ENCODE data around the gene TBC1D9.
A peak's percentile ranks its signal among the peaks of the same experiment; 100 is the strongest.

TBC1D9 gene

GRCh38 chr4:140645614-140646412 lies 110.4 kb downstream of the TBC1D9 start:
- peak; percentile 61 for DNase-seq (ENCODE audit: low spot score)

- no peak for DNase-seq (ENCODE audit: low spot score)
Measured at GRCh38 chr4:140645196-140645595, 111.0 kb downstream of the TBC1D9 start.

DNA sequence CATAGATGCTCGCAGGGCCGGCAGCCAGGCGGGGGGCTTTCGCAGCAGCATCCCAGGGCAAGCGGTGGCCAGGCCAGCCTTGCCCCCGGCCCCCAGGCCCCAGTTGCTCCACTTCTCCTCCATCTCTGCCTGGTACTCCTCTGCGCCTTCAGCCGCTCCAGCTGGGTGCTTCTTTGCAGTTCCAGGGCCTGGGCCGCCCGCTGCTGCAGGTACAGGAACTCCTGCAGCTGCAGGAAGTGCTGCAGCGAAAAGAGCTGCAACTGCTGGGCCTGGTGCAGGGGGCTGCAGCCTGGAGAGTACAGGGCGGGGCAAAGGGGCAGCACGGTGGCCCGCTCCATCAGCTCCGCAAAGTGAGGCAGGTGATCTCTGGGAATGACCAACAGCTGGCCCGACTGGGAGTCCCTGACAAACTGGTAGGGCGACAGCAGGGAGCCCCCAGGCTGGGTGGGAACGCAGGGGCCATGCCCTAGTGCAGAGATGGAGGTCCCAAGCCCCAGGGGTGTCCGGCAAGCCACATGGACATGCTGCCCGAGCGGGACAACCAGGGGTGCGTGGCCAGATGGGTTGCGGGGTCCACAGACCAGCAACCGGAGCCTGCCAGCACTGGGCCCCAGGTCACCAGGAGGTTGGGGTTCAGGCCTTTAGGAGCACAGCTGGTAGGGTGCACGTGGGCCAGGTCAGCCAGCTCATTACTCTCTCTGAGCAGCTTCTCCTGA lies 111.6 kb downstream of the TBC1D9 start:
- DNase-seq (ENCODE audit: low spot score), result no peak

GRCh38 chr4:140643571-140644055 lies 112.6 kb downstream of the TBC1D9 start:
- no peak for DNase-seq (ENCODE audit: low spot score)

DNA sequence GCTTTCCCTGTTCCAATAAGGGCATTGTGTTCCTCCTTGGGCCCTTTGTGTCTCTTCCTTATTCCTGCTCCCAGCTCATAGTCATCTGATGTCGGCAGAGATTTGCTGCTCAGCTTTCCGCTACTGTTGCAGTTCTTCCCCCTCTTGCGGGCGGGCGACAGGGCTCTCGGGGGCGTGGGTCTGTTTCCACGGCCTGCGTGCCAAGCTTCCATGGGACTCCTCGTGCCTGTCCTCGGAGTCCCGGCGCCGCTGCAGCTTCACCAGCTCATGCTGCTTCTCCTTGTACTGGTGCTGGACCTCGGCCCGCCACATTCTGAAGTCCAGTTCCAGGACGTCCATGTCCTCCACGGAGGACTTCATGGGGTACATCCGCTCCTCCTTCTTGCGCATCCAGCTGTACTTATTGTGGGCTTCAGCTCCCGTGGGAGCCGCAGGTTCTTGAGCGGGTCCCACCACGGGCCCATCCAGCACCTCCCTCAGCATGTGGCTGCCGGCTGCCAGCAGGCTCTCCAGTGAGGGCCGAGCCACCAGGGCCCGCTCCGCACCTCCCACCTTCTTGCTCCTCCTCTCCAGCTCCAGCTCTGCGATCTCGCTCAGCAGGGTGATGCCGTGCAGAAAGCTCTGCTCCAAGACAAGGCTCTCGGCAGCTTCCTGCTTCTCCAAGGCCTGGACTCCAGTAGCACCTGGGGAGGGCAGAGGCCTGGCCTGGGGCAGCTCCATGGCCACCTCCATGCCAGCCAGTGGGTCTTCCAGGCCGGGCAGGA lies 113.3 kb downstream of the TBC1D9 start:
- DNase-seq (ENCODE audit: low spot score), result no peak

DNA sequence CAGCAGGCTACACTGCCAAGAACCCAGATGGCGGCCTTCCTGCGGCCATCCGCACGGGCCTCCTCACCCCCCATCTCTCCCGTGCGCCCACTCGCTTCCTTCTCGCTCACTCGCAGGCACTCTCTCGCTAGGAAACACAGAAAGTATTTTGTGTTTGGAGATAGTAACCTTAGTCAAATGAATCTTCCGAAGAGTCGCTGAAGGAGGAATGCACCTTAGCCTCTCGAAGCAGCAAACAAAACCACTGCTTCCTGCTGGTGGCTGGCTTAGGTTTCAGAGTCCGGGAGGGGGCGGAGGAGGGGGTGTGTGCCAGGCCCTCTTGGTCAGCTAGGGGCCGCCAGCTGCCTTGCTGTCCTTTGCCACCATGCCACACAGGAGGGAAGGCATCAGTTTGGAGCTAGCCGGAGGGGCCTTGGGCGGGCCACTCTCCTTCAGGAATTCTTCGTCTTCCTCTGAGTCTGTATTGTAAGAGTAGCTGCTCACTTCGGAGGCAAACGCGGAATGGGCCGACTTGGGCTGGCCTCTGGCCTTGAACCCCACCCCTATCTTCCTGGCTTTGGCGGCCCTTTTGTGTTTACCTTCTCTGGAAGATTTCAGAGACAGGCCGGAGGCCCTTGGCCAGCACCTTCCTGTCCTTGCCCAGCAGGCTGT lies 114.3 kb downstream of the TBC1D9 start:
- DNase-seq (ENCODE audit: low spot score), result no peak

GRCh38 chr4:140641105-140641555 lies 115.1 kb downstream of the TBC1D9 start:
- no peak for DNase-seq (ENCODE audit: low spot score)

- DNase-seq (ENCODE audit: low spot score), result no peak
Measured at GRCh38 chr4:140640150-140640748, 115.9 kb downstream of the TBC1D9 start.

DNA sequence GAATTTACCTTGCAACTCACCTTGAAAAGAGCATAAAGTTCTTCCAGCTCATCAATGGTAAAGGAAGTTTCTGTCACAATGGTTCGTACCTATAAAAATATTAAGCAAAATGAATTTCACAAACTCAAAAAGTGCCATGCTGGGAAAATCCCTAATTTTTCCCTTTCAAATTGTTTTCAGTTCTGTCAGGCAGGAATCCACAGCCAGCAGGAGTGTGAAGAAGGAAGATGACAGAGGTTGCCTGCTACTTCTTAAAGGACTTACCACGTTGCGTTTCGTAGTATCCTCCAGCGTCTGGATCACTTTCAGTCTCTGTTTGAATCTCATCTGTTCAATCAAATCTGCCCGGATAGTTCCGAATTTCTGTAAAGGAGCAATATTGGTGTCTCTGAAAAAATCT lies 117.1 kb downstream of the TBC1D9 start:
- no peak for DNase-seq (ENCODE audit: low spot score)

GRCh38 chr4:140637836-140638235 lies 118.3 kb downstream of the TBC1D9 start:
- DNase-seq (ENCODE audit: low spot score), result peak; percentile 35

DNA sequence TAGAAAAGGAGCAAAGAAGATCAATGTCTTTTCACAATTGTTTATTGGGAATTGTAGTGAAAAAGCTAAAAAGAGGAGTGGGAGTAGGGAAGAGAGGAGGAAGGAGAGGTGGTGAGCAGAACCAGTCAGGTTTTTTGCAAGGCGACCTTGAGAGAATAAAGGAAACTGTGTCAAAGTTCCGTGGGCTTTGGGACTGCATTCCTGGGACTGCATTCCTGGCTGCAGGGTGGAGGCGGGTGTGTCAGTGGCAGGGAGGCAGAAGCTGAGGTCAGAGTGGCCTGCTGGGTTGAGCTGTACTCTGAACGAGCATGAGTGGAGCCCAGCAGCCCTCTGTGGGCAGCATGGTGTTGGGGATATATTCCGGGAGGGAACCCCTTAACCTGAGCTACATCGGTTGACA lies 120.6 kb downstream of the TBC1D9 start:
- DNase-seq (ENCODE audit: low spot score), result no peak

GRCh38 chr4:140633951-140634350 lies 122.2 kb downstream of the TBC1D9 start:
- DNase-seq (ENCODE audit: low spot score), result no peak

DNA sequence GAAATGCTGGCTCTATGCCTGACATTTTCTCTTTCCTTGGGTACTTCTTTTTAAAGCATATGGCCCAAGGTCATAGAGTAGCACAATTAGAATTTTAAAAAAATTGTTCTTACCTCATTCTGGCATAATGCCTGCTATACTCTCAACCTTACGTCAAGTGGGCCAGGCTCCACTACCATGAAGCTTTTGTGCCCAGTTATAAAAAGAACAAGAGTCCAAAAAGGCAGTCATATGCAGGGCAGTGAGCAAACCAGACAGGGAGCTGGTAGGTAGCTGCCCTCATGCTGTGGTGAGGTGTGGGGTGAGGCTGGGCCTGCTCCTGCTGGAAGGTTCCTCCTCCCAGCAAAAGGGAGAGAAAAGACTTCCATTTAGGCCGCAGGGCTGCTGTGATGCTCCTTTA lies 123.1 kb downstream of the TBC1D9 start:
- no peak for DNase-seq (ENCODE audit: low spot score)

DNA sequence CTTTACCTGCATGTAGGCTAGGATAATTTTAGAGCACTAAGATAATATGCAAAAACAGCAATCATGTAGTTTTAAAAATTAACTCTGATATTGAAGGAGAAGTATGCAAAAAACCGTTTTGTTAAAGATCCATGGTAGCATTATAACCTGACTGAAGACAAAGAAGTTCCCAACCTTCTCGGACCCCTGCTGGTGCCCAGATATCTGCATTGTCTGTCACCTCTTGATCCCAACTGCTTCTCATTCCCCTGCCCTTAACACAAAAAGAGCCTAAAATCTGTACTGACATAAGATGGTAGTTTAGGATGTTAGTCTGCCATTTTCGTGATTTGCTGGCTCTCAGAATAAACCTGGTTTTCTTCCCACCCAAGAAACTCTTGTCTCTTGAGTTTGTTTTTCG lies 125.9 kb downstream of the TBC1D9 start:
- no peak for DNase-seq (ENCODE audit: low spot score)

- no peak for DNase-seq (ENCODE audit: low spot score)
Measured at GRCh38 chr4:140628016-140628415, 128.2 kb downstream of the TBC1D9 start.

DNA sequence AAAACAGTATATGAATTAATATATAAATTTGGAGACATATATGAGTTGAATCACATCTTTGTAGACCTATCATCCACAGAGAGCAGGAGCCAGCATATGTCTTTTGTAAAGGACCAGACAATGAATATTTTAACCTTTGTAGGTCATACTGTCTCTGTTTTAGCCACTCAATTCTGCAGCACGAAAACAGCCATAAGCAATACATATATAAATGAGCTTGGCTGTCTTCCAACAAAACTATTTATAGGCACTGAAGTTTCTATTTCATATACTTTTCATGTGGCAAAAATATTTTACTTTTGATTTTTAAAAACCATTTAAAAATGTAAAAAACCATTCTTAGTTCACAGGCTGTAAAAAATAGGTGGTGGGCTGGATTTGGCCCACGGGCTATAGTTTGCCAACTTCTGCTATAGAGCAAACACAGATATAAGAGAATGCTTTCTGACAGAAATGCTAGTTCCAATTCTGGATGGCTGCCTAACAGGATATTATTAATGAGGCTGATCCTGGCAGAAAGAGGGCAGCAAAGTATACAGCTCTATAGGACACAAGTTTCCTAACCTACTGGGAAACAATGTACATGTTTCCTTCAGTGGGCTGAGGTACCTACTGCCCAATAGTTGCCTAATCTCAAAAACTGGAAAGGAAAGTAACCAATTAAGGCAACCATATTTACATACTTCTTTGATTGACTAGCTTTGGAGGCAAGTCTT lies 129.4 kb downstream of the TBC1D9 start:
- DNase-seq (ENCODE audit: low spot score), result no peak

GRCh38 chr4:140622333-140622958 lies 133.7 kb downstream of the TBC1D9 start:
- DNase-seq (ENCODE audit: low spot score), result no peak

GRCh38 chr4:140621161-140621560 lies 135.0 kb downstream of the TBC1D9 start:
- no peak for DNase-seq (ENCODE audit: low spot score)

DNA sequence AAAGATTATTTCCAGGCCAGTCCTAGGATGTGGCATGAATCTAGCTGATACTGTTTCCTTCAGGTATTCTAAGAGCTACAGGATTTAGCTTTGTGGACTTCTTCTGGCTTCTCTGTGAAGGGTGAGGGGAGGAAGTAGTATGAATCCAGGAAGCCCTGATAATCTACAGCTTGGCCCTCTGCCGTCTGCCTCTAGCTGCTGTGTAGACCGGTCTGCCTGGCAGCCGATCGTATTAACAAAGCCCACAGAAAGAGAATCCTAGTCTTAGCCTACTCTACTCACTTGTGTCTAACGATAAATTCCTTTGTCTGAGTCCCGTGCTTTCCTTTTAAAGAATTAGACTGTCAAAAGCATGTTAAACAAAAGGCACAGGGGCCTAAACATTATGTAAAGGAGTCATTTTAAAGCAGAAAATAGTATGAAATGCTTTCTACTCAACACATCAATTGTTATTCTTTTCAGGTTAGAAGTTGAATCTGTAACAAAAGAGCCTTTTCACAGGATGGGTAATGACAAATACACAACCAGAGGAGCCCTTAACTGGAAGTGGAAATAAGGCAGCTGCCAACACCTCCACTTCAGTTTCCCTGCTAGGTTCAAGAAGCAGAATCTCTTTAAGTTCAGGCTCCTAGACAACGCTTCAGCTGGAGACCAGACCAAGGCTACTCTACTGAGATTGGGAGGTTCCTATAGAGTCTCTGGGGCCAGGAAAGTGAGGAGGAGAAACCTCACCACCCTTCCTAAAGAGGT lies 138.5 kb downstream of the TBC1D9 start:
- DNase-seq (ENCODE audit: low spot score), result no peak

DNA sequence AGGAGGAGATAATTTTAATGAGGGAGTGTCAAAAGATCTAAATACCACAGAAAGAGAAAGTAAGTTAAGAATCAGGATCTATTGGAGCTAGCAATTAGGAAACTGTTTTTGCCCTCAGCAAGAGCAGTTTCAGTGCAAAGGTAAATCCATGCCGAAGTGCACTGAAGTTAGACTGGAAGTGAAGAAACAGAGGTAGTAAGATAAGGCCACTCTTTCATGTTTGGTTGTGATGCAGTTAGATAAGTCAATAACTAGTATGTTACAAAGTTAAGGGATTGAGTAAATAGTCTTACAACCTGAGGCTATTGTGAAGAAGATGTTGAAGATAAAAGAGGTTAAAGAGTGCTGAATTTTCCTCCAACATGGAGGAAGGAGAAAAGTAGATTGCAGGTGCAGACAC lies 140.7 kb downstream of the TBC1D9 start:
- DNase-seq (ENCODE audit: low spot score), result no peak
